Breast epithelium (tissue), 3 donors: ENCODE data around the gene UFL1.

Source experiments
- CTCF ChIP-seq, 3 donors: fragments of 450-650 bp; IDR thresholded peaks; one replicate each; pipeline ENCODE4 v1.5.1; 2016 to 2017; ENCODE audit warnings: antibody characterized with exemption in 3 of 3, mild to moderate bottlenecking in 3 of 3, moderate library complexity in 3 of 3
- POLR2A ChIP-seq: fragments of 450-650 bp; IDR thresholded peaks from one replicate; pipeline ENCODE4 v1.6.1; 2016; ENCODE audit warnings: antibody characterized with exemption, mild to moderate bottlenecking, moderate library complexity
- POLR2AphosphoS5 ChIP-seq, 3 donors: sonication (generic); formaldehyde crosslinking; IDR thresholded peaks; one replicate each; pipeline ENCODE4 v1.6.1; 2017; ENCODE audit warnings: antibody characterized with exemption in 3 of 3

GRCh38 chr6:96505363-96505762 is 16.2 kb upstream of the UFL1 start:
- TF ChIP-seq CTCF (IDR thresholded peaks at IDR 0.05), result no peak
- TF ChIP-seq POLR2AphosphoS5 (IDR thresholded peaks at IDR 0.05), result no peak
- no peak for TF ChIP-seq POLR2A
